ENCODE results near the gene MORC2.

MORC2 gene

GRCh38 chr22:30887861-30888260 lies 80.7 kb downstream of the MORC2 start:
- DNase-seq (ENCODE audit: low spot score) = no peak

GRCh38 chr22:30887453-30887852 lies 81.1 kb downstream of the MORC2 start:
- DNase-seq (ENCODE audit: low spot score) = no peak

- no peak for DNase-seq (ENCODE audit: low spot score)
These were observed 83.0 kb downstream of the MORC2 start for GRCh38 chr22:30885591-30885990.

- DNase-seq (ENCODE audit: low spot score) = no peak
These were observed 83.6 kb downstream of the MORC2 start for GRCh38 chr22:30885001-30885366.

- no peak for DNase-seq (ENCODE audit: low spot score)
These were observed 84.2 kb downstream of the MORC2 start for GRCh38 chr22:30884211-30885000.

DNA sequence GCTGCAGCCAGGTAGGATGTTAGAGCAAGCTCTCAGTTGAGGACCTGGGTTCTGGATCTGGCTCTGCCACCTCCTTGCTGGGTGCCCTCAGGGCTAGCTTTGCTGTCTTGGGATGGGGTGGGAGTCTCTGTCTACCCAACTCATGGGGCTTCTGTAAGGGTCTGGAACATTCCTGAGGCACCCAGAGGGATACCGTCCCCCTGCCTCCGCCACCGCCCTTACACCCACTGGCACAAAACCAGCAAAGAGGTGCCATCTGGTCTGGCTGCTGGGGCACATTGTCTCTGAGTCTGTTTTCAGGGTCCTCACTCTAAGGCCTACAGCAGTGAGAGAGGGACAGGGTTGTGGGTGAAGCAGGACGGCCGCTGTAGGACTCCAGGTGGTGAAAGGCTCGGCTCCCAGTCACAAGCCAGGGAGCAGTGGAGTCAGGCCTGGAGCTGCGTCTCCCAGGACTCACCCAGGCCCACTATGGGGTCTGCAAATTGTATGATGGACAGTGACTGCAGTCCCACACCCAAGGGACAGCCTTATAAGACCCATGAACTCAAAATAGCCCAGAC lies 84.9 kb downstream of the MORC2 start:
- DNase-seq (ENCODE audit: low spot score) = no peak

DNA sequence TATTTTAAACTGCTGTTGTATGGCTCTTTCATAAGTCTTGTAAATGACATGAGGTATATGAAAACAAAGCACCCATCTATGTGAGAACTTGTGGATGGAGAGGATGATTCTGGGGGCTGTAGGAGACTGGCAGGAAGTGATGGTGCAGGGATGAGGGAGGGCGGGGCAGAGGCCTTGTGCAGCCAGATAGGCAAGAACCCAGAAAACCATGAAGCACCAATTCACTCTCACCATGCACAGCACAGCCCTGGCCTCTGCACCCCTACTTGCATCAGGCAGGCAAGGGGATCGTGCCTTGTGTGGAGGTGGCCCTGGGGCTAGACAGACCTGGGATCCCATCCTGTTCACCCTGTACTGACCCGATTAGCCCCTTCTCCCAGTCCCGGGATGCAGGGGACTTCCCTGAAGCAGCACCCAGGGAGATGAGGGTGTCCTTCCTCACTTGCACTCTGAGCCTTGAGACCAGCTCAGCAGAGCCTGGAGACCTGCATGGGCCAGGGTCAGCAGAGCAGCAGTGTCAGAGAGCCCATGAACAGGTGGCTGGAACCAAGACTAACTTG lies 85.5 kb downstream of the MORC2 start:
- DNase-seq (ENCODE audit: low spot score) = no peak

DNA sequence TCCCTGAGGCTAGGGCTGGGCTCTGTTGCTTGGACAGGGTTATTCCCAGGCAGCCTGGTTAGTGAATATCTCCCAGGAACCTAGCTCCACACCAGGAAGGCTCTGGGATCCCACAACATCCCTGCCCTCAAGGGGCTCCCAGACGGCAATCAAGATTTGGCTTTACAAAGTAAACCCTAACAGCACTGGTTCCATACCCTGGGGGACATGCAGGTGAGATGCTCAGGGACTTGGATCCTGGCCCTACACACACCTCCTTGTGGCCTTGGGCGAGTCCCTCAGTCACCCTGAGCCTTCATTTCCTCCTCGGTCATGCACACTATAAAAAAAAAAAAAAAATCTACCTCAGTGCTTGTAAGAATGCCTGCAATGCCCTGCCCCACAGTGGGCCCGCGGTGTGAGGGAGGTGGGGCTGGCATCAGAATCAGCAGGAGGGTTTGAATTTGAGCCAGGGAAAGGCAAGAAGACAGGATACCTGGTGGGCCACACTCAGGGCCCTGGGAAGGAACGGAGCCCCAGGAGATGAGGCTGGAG lies 86.3 kb downstream of the MORC2 start:
- DNase-seq (ENCODE audit: low spot score) = no peak

GRCh38 chr22:30881361-30882183 lies 87.0 kb downstream of the MORC2 start:
- DNase-seq (ENCODE audit: low spot score) = no peak

DNA sequence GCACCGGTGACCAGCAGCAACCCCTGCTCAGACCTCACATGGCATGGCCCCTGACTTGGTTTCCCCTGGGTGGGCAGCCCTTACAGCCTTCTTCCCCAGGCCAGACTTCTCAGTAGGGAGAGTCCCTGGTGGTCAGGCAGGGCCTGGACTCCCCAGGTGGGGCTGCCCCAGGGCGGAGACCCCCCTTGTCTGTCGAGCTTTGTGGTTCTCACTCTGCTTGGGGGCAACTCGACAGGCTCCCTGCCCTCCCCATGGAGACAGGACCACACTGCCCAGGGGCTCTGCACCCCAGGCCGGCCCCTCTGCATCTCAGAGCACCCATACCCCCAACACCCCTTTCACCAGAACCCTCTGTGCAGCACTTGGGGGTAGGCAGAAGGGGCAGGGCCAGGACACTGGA lies 87.7 kb downstream of the MORC2 start:
- DNase-seq (ENCODE audit: low spot score) = no peak

DNA sequence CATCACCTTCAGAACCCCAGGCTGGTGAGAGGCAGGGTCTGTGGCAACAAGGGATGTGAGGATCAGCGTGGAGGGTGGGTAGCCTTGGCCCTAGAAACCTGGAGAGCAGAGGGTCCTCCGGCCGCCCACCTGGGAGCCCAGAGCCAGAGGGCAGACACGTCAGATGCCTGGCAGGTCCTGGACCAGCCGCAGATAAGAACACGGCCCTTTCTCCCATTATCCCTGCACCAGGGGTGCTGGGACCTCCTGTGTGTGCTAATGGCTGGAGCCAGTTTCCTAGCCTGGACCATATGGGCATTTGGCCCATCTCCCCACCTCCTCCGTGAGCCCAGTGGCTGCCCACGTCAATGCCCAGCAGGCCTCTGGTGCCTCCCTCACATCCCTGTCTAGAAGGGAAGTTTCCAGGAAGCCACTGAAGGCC lies 88.4 kb downstream of the MORC2 start:
- no peak for DNase-seq (ENCODE audit: low spot score)

- DNase-seq (ENCODE audit: low spot score) = no peak
These were observed 89.2 kb downstream of the MORC2 start for GRCh38 chr22:30879415-30879797.

DNA sequence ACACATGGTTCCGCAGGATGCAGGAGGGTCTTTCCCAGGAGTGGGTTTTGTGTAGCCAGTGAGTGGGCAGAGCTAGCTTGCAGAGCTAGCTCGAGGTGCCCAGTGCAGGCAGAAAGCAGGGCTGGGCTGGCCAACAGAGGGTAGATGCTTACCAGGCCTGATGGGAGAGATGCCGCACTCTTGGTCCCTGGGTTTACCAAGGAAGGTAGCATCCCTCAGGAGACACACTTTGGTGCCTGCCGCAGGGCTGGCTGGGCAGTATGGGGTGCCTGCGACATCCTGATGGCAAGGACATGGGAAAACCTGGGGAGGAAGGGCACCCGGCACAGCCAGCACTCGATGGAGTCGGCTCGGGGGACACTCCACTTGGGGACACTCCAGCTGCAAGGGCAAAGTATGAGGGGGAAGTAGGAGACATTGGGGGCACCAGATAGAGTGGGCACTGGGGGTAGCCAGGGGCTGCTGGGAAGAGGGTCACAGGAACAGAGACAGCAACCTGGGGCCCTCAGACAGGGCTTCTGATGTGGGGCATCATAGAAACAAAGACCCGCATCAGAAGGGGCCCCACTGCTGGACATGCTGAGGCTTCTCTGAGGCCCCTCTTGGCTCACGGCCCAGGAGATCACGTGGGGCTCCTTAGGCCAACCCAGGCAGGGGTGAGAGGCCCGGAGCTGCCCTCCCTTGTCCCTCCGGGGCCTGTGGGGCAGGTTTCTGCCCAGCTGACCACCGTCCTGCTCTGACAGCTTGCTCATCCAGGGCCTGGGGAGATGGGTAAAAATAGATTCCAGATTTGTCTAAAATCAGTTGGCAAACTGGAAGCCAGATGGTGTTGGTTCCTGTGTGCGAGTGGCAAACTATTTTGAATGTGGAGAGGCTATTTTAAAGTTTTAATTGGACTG lies 89.8 kb downstream of the MORC2 start:
- DNase-seq (ENCODE audit: low spot score) = no peak

GRCh38 chr22:30877662-30878515 lies 90.7 kb downstream of the MORC2 start:
- DNase-seq (ENCODE audit: low spot score) = no peak

- DNase-seq (ENCODE audit: low spot score) = no peak
These were observed 91.5 kb downstream of the MORC2 start for GRCh38 chr22:30876915-30877553.

GRCh38 chr22:30876221-30876751 lies 92.3 kb downstream of the MORC2 start:
- DNase-seq (ENCODE audit: low spot score) = no peak

- DNase-seq (ENCODE audit: low spot score) = no peak
These were observed 92.9 kb downstream of the MORC2 start for GRCh38 chr22:30875481-30876215.

Data from activated CD4-positive, alpha-beta T cell treated with anti-CD3 and anti-CD28 coated beads, Interleukin-2, Interleukin-4, amounts not matched to agents 100 ng/mL and 50 ng/mL, durations not matched to agents 16 hours and 8 hours (primary cell).